Gastrocnemius medialis (tissue), 4 donors: ENCODE results near the gene OR2T27. TPM values are rescaled to one million over a fixed set of nuclear protein-coding genes. Genes with fewer than 3 reads are reported as not detected.

Experiments
- ATAC-seq, 2 donors: fragments of 150-250 bp; one replicate each; pipeline ENCODE4 v1.9.1; 2016
- DNase-seq, 2 donors: peaks; one replicate each; pipeline ENCODE4 v3.0.0-alpha.2; 2019
- H3K27ac ChIP-seq, 4 donors: fragments of 200-600 bp; sonication (generic); 1 replicate in 1 of 4; 2 replicates in 3 of 4; pipeline ENCODE4 v1.5.1; 2016 to 2018; ENCODE audit warnings: mild to moderate bottlenecking in 2 of 4, moderate library complexity in 1 of 4
- H3K27me3 ChIP-seq, 3 donors: fragments of 200-600 bp; sonication (generic) in 2 of 3; 1 replicate in 1 of 3; 2 replicates in 2 of 3; pipeline versions ENCODE4 v1.5.1 to v1.6.0; 2016 to 2019; ENCODE audit warnings: mild to moderate bottlenecking in 1 of 3, moderate library complexity in 1 of 3
- H3K36me3 ChIP-seq, 2 donors: fragments of 200-600 bp; sonication (generic) in 1 of 2; one replicate each; pipeline ENCODE4 v1.5.1; 2017 to 2018
- H3K4me1 ChIP-seq, 2 donors: fragments of 200-600 bp; sonication (generic) in 1 of 2; one replicate each; pipeline ENCODE4 v1.5.1; 2016 to 2017; ENCODE audit warnings: mild to moderate bottlenecking in 2 of 2
- H3K4me3 ChIP-seq, 4 donors: fragments of 200-600 bp; sonication (generic) in 3 of 4; 1 replicate in 1 of 4; 2 replicates in 3 of 4; pipeline ENCODE4 v1.5.1; 2016 to 2019; ENCODE audit warnings: mild to moderate bottlenecking in 2 of 4
- H3K9me3 ChIP-seq, 3 donors: fragments of 200-600 bp; sonication (generic) in 2 of 3; 1 replicate in 1 of 3; 2 replicates in 2 of 3; pipeline ENCODE4 v1.5.1; 2016 to 2019
- POLR2A ChIP-seq, 2 donors: fragments of 450-650 bp; IDR thresholded peaks; one replicate each; pipeline ENCODE4 v1.6.1; 2017; ENCODE audit warnings: antibody characterized with exemption in 2 of 2, mild to moderate bottlenecking in 2 of 2, moderate library complexity in 2 of 2
- in situ Hi-C, 4 donors: fragments of 200-750 bp; cut with MboI; loops; one replicate each; pipeline versions ENCODE4 v1.15.0 to v1.8.0; 2017; ENCODE audit warnings: low sequenced_read_pairs in 4 of 4
- intact Hi-C: fragments of 100-400 bp; cut with DNase I; formaldehyde crosslinking; loops from one replicate; pipeline ENCODE4 v1.15.1; 2023; ENCODE audit warnings: low total_unique reads
- total RNA-seq, 4 donors: library from RNA; depleted of rRNA; stranded (reverse); fragments of >200 nt; gene quantifications; one replicate each; pipeline versions ENCODE4 v1.1.0 to v1.2.3, GENCODE V29; 2016
- TF ChIP-seq, protein P1 (sequence below), 5 experiments: fragments of 450-650 bp in 3 of 5; fragments of 200-600 bp in 2 of 5; sonication (generic) in 2 of 5; IDR thresholded peaks in 4 of 5; conservative IDR thresholded peaks in 1 of 5; 1 replicate in 4 of 5; 2 replicates in 1 of 5; pipeline ENCODE4 v1.5.1; 2016 to 2019; ENCODE audit warnings: antibody characterized with exemption in 5 of 5, mild to moderate bottlenecking in 3 of 5, moderate library complexity in 3 of 5

OR2T27 gene
- total RNA-seq, 4 donors from 2014 or later = not detected

DNA sequence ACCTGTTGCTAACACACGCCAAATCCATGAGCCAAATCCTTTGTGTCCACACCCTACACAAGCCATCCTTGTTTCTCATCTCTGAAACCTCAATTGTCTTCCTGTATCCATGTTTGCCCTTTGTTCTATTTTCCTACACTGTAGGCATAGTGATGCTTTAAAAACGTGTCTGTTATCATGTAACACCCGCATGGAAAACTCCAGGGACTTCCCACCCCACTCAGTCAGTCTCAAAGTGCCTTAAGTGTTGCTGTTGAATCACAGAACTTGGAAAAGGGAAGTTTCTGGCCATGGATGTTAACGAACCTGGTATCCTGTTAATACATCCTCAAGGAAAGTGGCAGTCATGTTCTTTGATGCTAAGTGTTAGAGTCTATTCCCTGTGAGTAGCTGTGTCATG, 30.2 kb downstream of the OR2T27 start:
- Histone ChIP-seq H3K4me3 (no peak overlapping the region), H3K27ac (no peak overlapping the region), H3K36me3 (no peaks in the 10 kb centered on the region), H3K4me1 (no peaks in the 10 kb centered on the region), H3K27me3 (no peaks in the 10 kb centered on the region), H3K9me3 (no peaks in the 10 kb centered on the region)
- intact Hi-C loops = no loop called here
- DNase-seq = no peak
- TF ChIP-seq, protein P1, sequence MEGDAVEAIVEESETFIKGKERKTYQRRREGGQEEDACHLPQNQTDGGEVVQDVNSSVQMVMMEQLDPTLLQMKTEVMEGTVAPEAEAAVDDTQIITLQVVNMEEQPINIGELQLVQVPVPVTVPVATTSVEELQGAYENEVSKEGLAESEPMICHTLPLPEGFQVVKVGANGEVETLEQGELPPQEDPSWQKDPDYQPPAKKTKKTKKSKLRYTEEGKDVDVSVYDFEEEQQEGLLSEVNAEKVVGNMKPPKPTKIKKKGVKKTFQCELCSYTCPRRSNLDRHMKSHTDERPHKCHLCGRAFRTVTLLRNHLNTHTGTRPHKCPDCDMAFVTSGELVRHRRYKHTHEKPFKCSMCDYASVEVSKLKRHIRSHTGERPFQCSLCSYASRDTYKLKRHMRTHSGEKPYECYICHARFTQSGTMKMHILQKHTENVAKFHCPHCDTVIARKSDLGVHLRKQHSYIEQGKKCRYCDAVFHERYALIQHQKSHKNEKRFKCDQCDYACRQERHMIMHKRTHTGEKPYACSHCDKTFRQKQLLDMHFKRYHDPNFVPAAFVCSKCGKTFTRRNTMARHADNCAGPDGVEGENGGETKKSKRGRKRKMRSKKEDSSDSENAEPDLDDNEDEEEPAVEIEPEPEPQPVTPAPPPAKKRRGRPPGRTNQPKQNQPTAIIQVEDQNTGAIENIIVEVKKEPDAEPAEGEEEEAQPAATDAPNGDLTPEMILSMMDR (IDR thresholded peaks at IDR 0.05 in 4 of 5, conservative IDR thresholded peaks at IDR 0.05 in 1 of 5) = no peak
- no peak for TF ChIP-seq POLR2A (IDR thresholded peaks at IDR 0.05)
- ATAC-seq = no peak
- in situ Hi-C loops = no loop called here

DNA sequence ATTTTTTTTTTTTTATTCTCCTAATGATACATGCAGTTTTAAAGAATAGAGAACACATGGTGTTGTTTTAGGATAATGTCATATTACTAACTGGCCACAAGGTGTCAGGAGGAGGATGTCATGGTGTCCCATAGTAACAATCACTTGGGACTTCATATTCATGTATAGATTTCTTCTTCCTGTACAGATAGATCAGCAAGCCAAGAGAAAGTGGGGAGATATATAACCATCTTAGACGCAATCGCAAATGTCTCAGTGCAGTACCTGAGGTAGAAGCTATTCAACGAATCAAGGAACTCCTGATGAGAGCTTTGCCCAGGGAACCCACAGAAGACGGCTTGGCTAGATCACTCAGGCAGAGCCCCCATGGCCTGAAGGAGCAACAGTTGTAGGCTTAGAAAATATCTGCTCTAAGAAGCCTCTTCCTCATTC, 32.7 kb downstream of the OR2T27 start:
- Histone ChIP-seq H3K4me3 (no peak overlapping the region), H3K36me3 (no peaks in the 10 kb centered on the region), H3K27ac (no peak overlapping the region), H3K4me1 (no peaks in the 10 kb centered on the region), H3K9me3 (no peaks in the 10 kb centered on the region), H3K27me3 (no peaks in the 10 kb centered on the region)
- TF ChIP-seq, protein P1 (IDR thresholded peaks at IDR 0.05 in 4 of 5, conservative IDR thresholded peaks at IDR 0.05 in 1 of 5) = peak in 1 of 5 experiments; percentile 40
- TF ChIP-seq POLR2A (IDR thresholded peaks at IDR 0.05) = no peak
- intact Hi-C loops (no loop called here), in situ Hi-C loops (no loop called here)
- DNase-seq (no peak), ATAC-seq (no peak)

GRCh38 chr1:248621770-248622169, 33.6 kb downstream of the OR2T27 start:
- ATAC-seq (no peak), DNase-seq (no peak)
- Histone ChIP-seq H3K27me3 (no peaks in the 10 kb centered on the region), H3K9me3 (no peaks in the 10 kb centered on the region), H3K27ac (no peak overlapping the region), H3K4me1 (no peaks in the 10 kb centered on the region), H3K4me3 (no peak overlapping the region), H3K36me3 (no peaks in the 10 kb centered on the region)
- in situ Hi-C loops = no loop called here
- intact Hi-C loops = no loop called here
- TF ChIP-seq, protein P1 (IDR thresholded peaks at IDR 0.05 in 4 of 5, conservative IDR thresholded peaks at IDR 0.05 in 1 of 5) = no peak
- TF ChIP-seq POLR2A (IDR thresholded peaks at IDR 0.05) = no peak

- in situ Hi-C loops (no loop called here), intact Hi-C loops (no loop called here)
- H3K36me3 ChIP-seq = no peaks in the 10 kb centered on the region
- H3K4me1 ChIP-seq = no peaks in the 10 kb centered on the region
- no peaks in the 10 kb centered on the region for H3K9me3 ChIP-seq
- no peak for ATAC-seq
- H3K27me3 ChIP-seq = no peaks in the 10 kb centered on the region
- H3K27ac ChIP-seq = no peak overlapping the region
- TF ChIP-seq, protein P1 (IDR thresholded peaks at IDR 0.05 in 4 of 5, conservative IDR thresholded peaks at IDR 0.05 in 1 of 5) = peak in 1 of 5 experiments; percentile 44
- no peak for TF ChIP-seq POLR2A (IDR thresholded peaks at IDR 0.05)
- no peak overlapping the region for H3K4me3 ChIP-seq
- DNase-seq = no peak
Measured at GRCh38 chr1:248618878-248619277, 36.5 kb downstream of the OR2T27 start.

DNA sequence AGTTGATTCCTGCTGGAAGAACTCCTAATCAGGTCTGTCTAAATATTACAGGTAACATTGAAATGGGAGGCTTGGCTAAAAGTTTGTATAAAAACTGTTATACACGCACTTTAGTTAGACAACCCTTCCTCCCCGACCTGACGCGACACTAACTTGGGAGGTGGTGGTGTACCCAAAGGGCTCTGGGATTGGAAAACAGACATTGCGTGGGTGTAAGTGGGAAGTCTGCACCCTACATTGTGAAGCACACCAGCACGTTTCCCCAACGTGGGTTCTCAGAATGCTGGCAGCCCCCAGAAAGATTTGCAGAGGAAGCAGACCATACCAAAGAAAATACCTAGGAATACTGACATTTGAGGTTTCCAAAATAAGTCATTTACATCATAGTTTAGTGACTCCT, 37.2 kb downstream of the OR2T27 start:
- no peak overlapping the region for H3K27ac ChIP-seq
- H3K36me3 ChIP-seq = no peaks in the 10 kb centered on the region
- no peak overlapping the region for H3K4me3 ChIP-seq
- H3K4me1 ChIP-seq = no peaks in the 10 kb centered on the region
- H3K27me3 ChIP-seq = no peaks in the 10 kb centered on the region
- ATAC-seq (no peak), DNase-seq (no peak)
- TF ChIP-seq POLR2A (IDR thresholded peaks at IDR 0.05) = no peak
- TF ChIP-seq, protein P1 (IDR thresholded peaks at IDR 0.05 in 4 of 5, conservative IDR thresholded peaks at IDR 0.05 in 1 of 5) = no peak
- no peaks in the 10 kb centered on the region for H3K9me3 ChIP-seq
- intact Hi-C loops = no loop called here
- in situ Hi-C loops = no loop called here
